K562 (cell line): ENCODE results near the gene LSM12. TPM values are rescaled to one million over a fixed set of nuclear protein-coding genes. Genes with fewer than 3 reads are reported as not detected.

ENCODE experiments used
- ELF1 ChIP-seq: fragments of 200-800 bp; sonication (Bioruptor generic); IDR thresholded peaks from 2 replicates; pipeline ENCODE4 v1.6.1; 2016; ENCODE audit warnings: missing genetic modification characterization, missing compliant biosample characterization
- GTF2F1 ChIP-seq: IDR thresholded peaks from 2 replicates; pipeline ENCODE4 v1.6.1; 2011; ENCODE audit warnings: low read depth, low read length, improper control_type of control experiment
- POLR2AphosphoS5 ChIP-seq: IDR thresholded peaks from 2 replicates; pipeline ENCODE4 v1.6.1; 2011; ENCODE audit warnings: mild to moderate bottlenecking, low read depth, low read length, moderate library complexity; ENCODE audit not compliant: control insufficient read depth, insufficient read depth
- POLR2H ChIP-seq: IDR thresholded peaks from 2 replicates; pipeline ENCODE4 v1.6.1; 2016; ENCODE audit warnings: missing genetic modification characterization, low read depth, mild to moderate bottlenecking, control low read depth, missing compliant biosample characterization, moderate library complexity
- RUNX1 ChIP-seq: sonication (generic); IDR thresholded peaks from 2 replicates; pipeline ENCODE4 v1.6.1; 2016; ENCODE audit warnings: antibody characterized with exemption, low read depth
- SMC3 ChIP-seq: conservative IDR thresholded peaks from 2 replicates; pipeline ENCODE4 v1.6.1; 2011; ENCODE audit warnings: low read depth, low read length, improper control_type of control experiment; ENCODE audit not compliant: insufficient read depth
- YY1 ChIP-seq, 3 experiments: IDR thresholded peaks; 2 replicates each; pipeline ENCODE4 v1.6.1; 2011; ENCODE audit warnings: low read length in 2 of 3, mild to moderate bottlenecking in 2 of 3, moderate library complexity in 2 of 3, borderline replicate concordance in 1 of 3, control low read depth in 1 of 3, low read depth in 1 of 3; ENCODE audit not compliant: insufficient read depth in 3 of 3, insufficient replicate concordance in 2 of 3, control insufficient read depth in 1 of 3, insufficient read length in 1 of 3; ENCODE audit errors: extremely low read depth in 1 of 3
- ZNF507 ChIP-seq: conservative IDR thresholded peaks from 2 replicates; pipeline ENCODE4 v1.6.1; 2017; ENCODE audit warnings: missing genetic modification characterization, missing compliant biosample characterization
- ZNF76 ChIP-seq: fragments of 250-450 bp; sonication (Bioruptor Pico); IDR thresholded peaks from 2 replicates; pipeline ENCODE4 v1.4.0; 2020; ENCODE audit warnings: mild to moderate bottlenecking, moderate library complexity, borderline replicate concordance
- polyA plus RNA-seq, 8 experiments: library from polyadenylated mRNA; depleted of rRNA in 4 of 8; stranded (reverse) in 5 of 8; unstranded in 3 of 8; fragments of >200 nt; fragmentation: Nextera tagmentation in 2 of 8; fragmentation: Illumina TruSeq in 1 of 8; extraction: Ambion mirVana in 2 of 8; extraction: Trizol in 1 of 8; gene quantifications; 2 replicates each; pipeline versions ENCODE4 v1.2.1 to v1.2.3, GENCODE V29; 2011 to 2014; ENCODE audit warnings: inconsistent platforms in 1 of 8, missing spikeins in 1 of 8
- total RNA-seq, 7 experiments: library from RNA; depleted of rRNA in 6 of 7; stranded (reverse); fragments of >200 nt in 6 of 7; fragmentation: Illumina TruSeq in 2 of 7; extraction: Trizol in 2 of 7; gene quantifications; 2 replicates each; pipeline versions ENCODE4 v1.2.1 to v1.2.3, GENCODE V29; 2011 to 2021; ENCODE audit warnings: low replicate concordance in 1 of 7
- TF ChIP-seq, protein P1 (sequence below): conservative IDR thresholded peaks from 2 replicates; pipeline ENCODE4 v1.6.1; 2011; ENCODE audit warnings: low read depth, mild to moderate bottlenecking, low read length; ENCODE audit not compliant: control insufficient read depth

The LSM12 gene
- total and polyA plus RNA-seq, 9 of the 15 experiments (the other 6 are each of a cell fraction or from before 2014, with no cell fraction given) = 53.0 to 258 (median 89.3) TPM

DNA sequence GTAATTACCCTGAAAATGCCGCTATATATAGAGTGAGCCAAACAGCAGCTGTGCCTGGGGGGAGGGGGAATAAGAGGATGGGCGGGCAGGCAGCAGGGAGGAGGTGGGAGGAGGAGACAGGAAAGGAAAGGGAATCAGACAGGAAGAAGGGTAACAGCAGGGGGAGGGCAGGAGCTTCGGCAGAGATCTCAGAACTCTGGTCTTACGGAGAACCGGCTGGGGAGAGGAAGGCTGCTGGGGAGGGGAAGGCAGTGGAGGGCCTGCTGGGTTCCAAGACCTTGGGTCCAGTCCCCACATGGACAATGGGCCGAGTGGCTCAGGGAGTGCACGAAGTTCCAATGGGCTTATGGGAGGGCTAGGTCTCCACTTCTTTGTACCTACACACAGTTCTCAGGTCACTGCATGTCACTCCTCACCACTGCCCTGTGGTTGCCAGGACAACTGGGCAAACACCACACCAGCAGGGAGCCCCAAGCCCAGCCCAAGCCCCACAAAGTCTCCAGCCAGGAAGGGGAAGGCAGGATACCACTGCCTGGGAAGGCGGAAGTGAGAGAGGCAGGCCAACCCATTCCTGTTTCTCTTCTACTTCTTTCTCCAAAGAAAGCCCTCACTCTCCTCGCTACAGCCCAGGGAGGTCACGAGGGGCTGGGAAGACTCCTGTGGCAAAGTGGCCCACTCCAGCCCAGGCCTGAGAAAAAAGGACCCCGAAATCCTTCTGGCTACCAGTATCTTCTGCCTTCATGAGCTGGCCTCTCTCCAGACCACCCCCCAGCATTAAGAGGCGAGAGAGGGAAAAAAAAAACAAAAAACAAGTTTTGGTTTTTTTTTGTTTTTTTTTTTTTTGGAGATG, 29.4 kb upstream of the LSM12 start (continued):
- TF ChIP-seq RUNX1 = no peak
- TF ChIP-seq ZNF507 (tag) = no peak
- TF ChIP-seq GTF2F1 = no peak
- peak; percentile 69 for TF ChIP-seq POLR2AphosphoS5
- TF ChIP-seq ZNF76 (CRISPR knock-in tag) = no peak
- peak in 1 of 3 experiments; percentile 19 for TF ChIP-seq YY1 (IDR thresholded peaks at IDR 0.05; ENCODE audit: borderline replicate concordance in 1 of 3, control insufficient read depth in 1 of 3, extremely low read depth in 1 of 3, insufficient read depth in 3 of 3, insufficient read length in 1 of 3, insufficient replicate concordance in 2 of 3, low read depth in 1 of 3, low read length in 2 of 3)
- peak; percentile 56 for TF ChIP-seq ELF1 (tag)
- peak; percentile 10; the same call in 1 of the 2 replicates for TF ChIP-seq POLR2H (tag)
- TF ChIP-seq, protein P1, sequence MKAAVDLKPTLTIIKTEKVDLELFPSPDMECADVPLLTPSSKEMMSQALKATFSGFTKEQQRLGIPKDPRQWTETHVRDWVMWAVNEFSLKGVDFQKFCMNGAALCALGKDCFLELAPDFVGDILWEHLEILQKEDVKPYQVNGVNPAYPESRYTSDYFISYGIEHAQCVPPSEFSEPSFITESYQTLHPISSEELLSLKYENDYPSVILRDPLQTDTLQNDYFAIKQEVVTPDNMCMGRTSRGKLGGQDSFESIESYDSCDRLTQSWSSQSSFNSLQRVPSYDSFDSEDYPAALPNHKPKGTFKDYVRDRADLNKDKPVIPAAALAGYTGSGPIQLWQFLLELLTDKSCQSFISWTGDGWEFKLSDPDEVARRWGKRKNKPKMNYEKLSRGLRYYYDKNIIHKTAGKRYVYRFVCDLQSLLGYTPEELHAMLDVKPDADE = peak; percentile 58; the same call in 1 of the 2 replicates
- TF ChIP-seq SMC3 = no peak
- TF ChIP-seq, all 486 proteins: peak for 107
